Naive thymus-derived CD4-positive, alpha-beta T cell (primary cell): ENCODE data around the gene HOXC11. TPM values are rescaled to one million over a fixed set of nuclear protein-coding genes. Genes with fewer than 3 reads are reported as not detected.

Source experiments
- ATAC-seq: fragments of 150-1000 bp; cut with Tn5 transposase; 2 replicates; pipeline ENCODE4 v1.10.0; 2021; ENCODE audit warnings: mild to moderate bottlenecking, moderate library complexity
- CTCF ChIA-PET: fragments of 350-600 bp; sonication (Branson Sonifier 250); formaldehyde crosslinking; loops from one replicate; lab custom pipeline; 2021; ENCODE audit warnings: antibody characterized with exemption; lab: Charles Lee
- POLR2A ChIA-PET: fragments of 350-600 bp; sonication (Branson Sonifier 250); formaldehyde crosslinking; loops from one replicate; lab custom pipeline; 2021; ENCODE audit warnings: antibody characterized with exemption, inconsistent platforms; lab: Charles Lee
- DNase-seq, 9 donors: peaks; one replicate each; pipeline versions ENCODE4 v3.0.0 to v3.0.0-alpha.2; 2020 to 2022; ENCODE audit warnings: mixed read lengths in 1 of 9
- H3K27ac ChIP-seq: one replicate; pipeline ENCODE4 v1.7.0; 2013; ENCODE audit warnings: mild to moderate bottlenecking, low read depth, low read length, moderate library complexity
- H3K27me3 ChIP-seq, 2 donors: one replicate each; pipeline ENCODE4 v1.7.0; 2013; ENCODE audit warnings: low read length in 2 of 2, mild to moderate bottlenecking in 2 of 2, moderate library complexity in 2 of 2; ENCODE audit not compliant: control insufficient read depth in 2 of 2, insufficient read depth in 2 of 2
- H3K36me3 ChIP-seq, 3 experiments: 1 replicate in 2 of 3; 2 replicates in 1 of 3; pipeline ENCODE4 v1.7.0; 2013; ENCODE audit warnings: low read length in 3 of 3, mild to moderate bottlenecking in 3 of 3, moderate library complexity in 1 of 3; ENCODE audit not compliant: insufficient read depth in 3 of 3, control insufficient read depth in 2 of 3
- H3K4me1 ChIP-seq, 2 donors: one replicate each; pipeline ENCODE4 v1.7.0; 2013; ENCODE audit warnings: low read length in 2 of 2, mild to moderate bottlenecking in 2 of 2, moderate library complexity in 1 of 2; ENCODE audit not compliant: control insufficient read depth in 2 of 2, insufficient read depth in 2 of 2
- H3K4me3 ChIP-seq: 2 replicates; pipeline ENCODE4 v1.7.0; 2013; ENCODE audit warnings: mild to moderate bottlenecking, low read length
- H3K9me3 ChIP-seq, 3 experiments: 1 replicate in 2 of 3; 2 replicates in 1 of 3; pipeline ENCODE4 v1.7.0; 2013; ENCODE audit warnings: low read length in 3 of 3; ENCODE audit not compliant: control insufficient read depth in 2 of 3
- H3K27ac Mint-ChIP-seq, 9 donors: one replicate each; pipeline ENCODE4 v1.8.0; 2020 to 2022; ENCODE audit warnings: mixed read lengths in 9 of 9, mild to moderate bottlenecking in 8 of 9, moderate library complexity in 5 of 9, inconsistent platforms in 2 of 9
- H3K27me3 Mint-ChIP-seq, 5 donors: one replicate each; pipeline ENCODE4 v1.8.0; 2021 to 2022; ENCODE audit warnings: mixed read lengths in 5 of 5, mild to moderate bottlenecking in 1 of 5
- H3K36me3 Mint-ChIP-seq, 5 donors: one replicate each; pipeline ENCODE4 v1.8.0; 2020 to 2022; ENCODE audit warnings: mixed read lengths in 5 of 5, mild to moderate bottlenecking in 3 of 5, inconsistent platforms in 1 of 5
- H3K4me1 Mint-ChIP-seq, 7 donors: one replicate each; pipeline ENCODE4 v1.8.0; 2020 to 2022; ENCODE audit warnings: mixed read lengths in 7 of 7, mild to moderate bottlenecking in 3 of 7, inconsistent platforms in 1 of 7
- H3K4me3 Mint-ChIP-seq, 10 donors: one replicate each; pipeline ENCODE4 v1.8.0; 2020 to 2022; ENCODE audit warnings: mild to moderate bottlenecking in 10 of 10, mixed read lengths in 10 of 10, moderate library complexity in 6 of 10, inconsistent platforms in 2 of 10
- H3K9me3 Mint-ChIP-seq, 11 donors: one replicate each; pipeline ENCODE4 v1.8.0; 2020 to 2022; ENCODE audit warnings: mixed read lengths in 11 of 11, mild to moderate bottlenecking in 4 of 11, inconsistent platforms in 1 of 11, moderate library complexity in 1 of 11
- intact Hi-C, 2 donors: fragments of 100-400 bp; cut with micrococcal nuclease; formaldehyde crosslinking; loops; one replicate each; pipeline ENCODE4 v1.15.1; 2023
- polyA plus RNA-seq, 2 donors: library from polyadenylated mRNA; unstranded; fragments of 300-500 nt; fragmentation: Illumina TruSeq; gene quantifications; one replicate each; pipeline ENCODE4 v1.2.3, GENCODE V29; 2021
- total RNA-seq, 6 experiments: library from RNA in 5 of 6; stranded (reverse) in 5 of 6; gene quantifications; 1 replicate in 5 of 6; 2 replicates in 1 of 6; pipeline ENCODE4 v1.2.3 and lab custom pipeline; 2021 to 2026

The HOXC11 gene
- total and polyA plus RNA-seq, 7 experiments from 2014 or later: not detected

- no peak overlapping the region for H3K27ac ChIP-seq
- ChIA-PET CTCF (no interaction called here), POLR2A (no interaction called here)
These were observed 45.6 kb downstream of the HOXC11 start for GRCh38 chr12:54018468-54018984.

GRCh38 chr12:54019091-54019811, 46.3 kb downstream of the HOXC11 start:
- intact Hi-C loops: no loop called here
- Mint-ChIP-seq H3K27ac (no peak overlapping the region), H3K27me3 (peaks cover 71 to 91% (median 78%) of the 10 kb centered on the region in 5 donors), H3K9me3 (peaks cover 0 to 3% (median 0%) of the 10 kb centered on the region in 11 donors), H3K4me1 (peaks cover 6 to 33% (median 18%) of the 10 kb centered on the region in 7 donors), H3K4me3 (peak overlapping the region in 5 of 10 donors; percentile 7 to 66 (median 29)), H3K36me3 (no peaks in the 10 kb centered on the region)
- ATAC-seq (no peak), DNase-seq (no peak)
- no peaks in the 10 kb centered on the region for H3K36me3 ChIP-seq
- ChIA-PET POLR2A (no interaction called here), CTCF (no interaction called here)
- peaks cover 16 to 51% of the 10 kb centered on the region in 2 donors for H3K27me3 ChIP-seq
- no peak overlapping the region for H3K27ac ChIP-seq
- peaks cover 7 to 15% of the 10 kb centered on the region in 2 donors for H3K4me1 ChIP-seq
- H3K4me3 ChIP-seq: no peak overlapping the region
- no peaks in the 10 kb centered on the region for H3K9me3 ChIP-seq

More at GRCh38 chr12:54018468-54018984, 45.6 kb downstream of the HOXC11 start:
- H3K36me3 ChIP-seq: no peaks in the 10 kb centered on the region
- H3K4me1 ChIP-seq: peaks cover 7 to 15% of the 10 kb centered on the region in 2 donors
- H3K4me3 Mint-ChIP-seq: peak overlapping the region in 9 of 10 donors; percentile 42 to 89 (median 84)
- no peak for ATAC-seq
- DNase-seq: no peak
- H3K4me3 ChIP-seq: peak overlapping the region; percentile 58
- H3K9me3 Mint-ChIP-seq: peaks cover 0 to 4% (median 0%) of the 10 kb centered on the region in 11 donors
- no peaks in the 10 kb centered on the region for H3K36me3 Mint-ChIP-seq
- intact Hi-C loops: loop anchor here in 1 of 2 donors (1.0 kb wide), 1 partner anchor 14 kb away; no protein-coding TSS in a partner anchor
- peak overlapping the region in 1 of 9 donors; percentile 16 for H3K27ac Mint-ChIP-seq
- H3K4me1 Mint-ChIP-seq: peaks cover 6 to 33% (median 18%) of the 10 kb centered on the region in 7 donors
- H3K9me3 ChIP-seq: no peaks in the 10 kb centered on the region
- peaks cover 68 to 92% (median 78%) of the 10 kb centered on the region in 5 donors for H3K27me3 Mint-ChIP-seq
- H3K27me3 ChIP-seq: peaks cover 16 to 58% of the 10 kb centered on the region in 2 donors

- ChIA-PET POLR2A (no interaction called here), CTCF (interaction anchor here (0.7 kb wide), 1 partner anchor 188 kb away, joined by 3 read pairs; no protein-coding TSS in a partner anchor)
- Histone ChIP-seq H3K27ac (no peak overlapping the region), H3K4me3 (no peak overlapping the region), H3K4me1 (peaks cover under 1 to 15% of the 10 kb centered on the region in 2 donors), H3K27me3 (peaks cover 11 to 42% of the 10 kb centered on the region in 2 donors), H3K36me3 (no peaks in the 10 kb centered on the region), H3K9me3 (no peaks in the 10 kb centered on the region)
- Mint-ChIP-seq H3K4me3 (peak overlapping the region in 4 of 10 donors; percentile 7 to 69 (median 46)), H3K36me3 (no peaks in the 10 kb centered on the region), H3K27me3 (peaks cover 68 to 91% (median 75%) of the 10 kb centered on the region in 5 donors), H3K9me3 (peaks cover 0 to 3% (median 0%) of the 10 kb centered on the region in 11 donors), H3K4me1 (peaks cover 0 to 26% (median 13%) of the 10 kb centered on the region in 7 donors), H3K27ac (no peak overlapping the region)
- DNase-seq: no peak
- ATAC-seq: no peak
- intact Hi-C loops: no loop called here
These were observed 47.1 kb downstream of the HOXC11 start for GRCh38 chr12:54019924-54020590.

DNA sequence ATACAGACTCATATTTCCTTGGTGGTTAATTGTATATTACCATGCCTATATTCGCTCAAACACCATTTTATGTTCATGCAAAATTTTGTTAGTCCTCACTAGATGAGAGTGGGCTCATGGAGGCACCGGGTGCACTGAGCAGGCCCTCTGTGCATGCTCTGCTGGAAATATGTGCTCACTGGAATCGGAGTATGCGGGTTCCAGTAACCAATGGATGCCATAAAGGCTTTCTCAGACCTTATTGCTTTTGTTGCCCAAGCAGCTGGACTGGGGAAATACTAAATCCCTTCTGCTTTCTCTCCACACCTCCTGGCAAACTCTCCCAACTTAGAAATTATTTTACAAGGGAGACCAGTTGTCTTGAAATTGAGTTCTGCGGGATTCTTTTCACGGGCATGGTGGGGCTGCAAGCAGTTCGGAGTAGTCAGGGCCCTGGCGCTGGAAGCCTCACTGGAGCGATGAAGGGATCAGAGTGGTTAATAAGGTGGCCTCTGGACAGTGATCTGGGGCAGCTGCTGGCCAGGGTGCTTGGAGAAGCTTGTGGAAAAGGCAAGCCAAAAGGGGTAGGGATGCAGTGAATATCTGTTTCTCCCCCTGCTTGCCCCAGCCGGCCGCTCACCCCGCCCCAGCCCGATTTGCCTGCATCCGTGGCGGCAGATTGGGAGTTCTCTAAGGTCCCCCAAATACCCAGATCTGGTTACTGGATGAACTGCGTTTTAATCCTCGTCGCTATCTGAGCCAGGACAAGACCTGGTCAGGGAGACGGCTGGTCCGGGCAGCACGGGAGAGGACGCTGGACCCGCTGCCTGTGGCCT, 47.9 kb downstream of the HOXC11 start:
- Mint-ChIP-seq H3K27ac (peak overlapping the region in 1 of 9 donors; percentile 33), H3K9me3 (peaks cover 0 to 3% (median 0%) of the 10 kb centered on the region in 11 donors), H3K4me1 (peaks cover 0 to 21% (median 12%) of the 10 kb centered on the region in 7 donors), H3K36me3 (no peaks in the 10 kb centered on the region), H3K4me3 (no peak overlapping the region), H3K27me3 (peaks cover 69 to 91% (median 73%) of the 10 kb centered on the region in 5 donors)
- intact Hi-C loops: no loop called here
- Histone ChIP-seq H3K36me3 (no peaks in the 10 kb centered on the region), H3K27me3 (peaks cover 4 to 39% of the 10 kb centered on the region in 2 donors), H3K9me3 (no peaks in the 10 kb centered on the region), H3K4me3 (no peak overlapping the region), H3K4me1 (peaks cover 0 to 15% of the 10 kb centered on the region in 2 donors), H3K27ac (no peak overlapping the region)
- DNase-seq (no peak), ATAC-seq (no peak)
- ChIA-PET CTCF (interaction anchor here (0.7 kb wide), 1 partner anchor 187 kb away, joined by 3 read pairs; no protein-coding TSS in a partner anchor), POLR2A (no interaction called here)

DNA sequence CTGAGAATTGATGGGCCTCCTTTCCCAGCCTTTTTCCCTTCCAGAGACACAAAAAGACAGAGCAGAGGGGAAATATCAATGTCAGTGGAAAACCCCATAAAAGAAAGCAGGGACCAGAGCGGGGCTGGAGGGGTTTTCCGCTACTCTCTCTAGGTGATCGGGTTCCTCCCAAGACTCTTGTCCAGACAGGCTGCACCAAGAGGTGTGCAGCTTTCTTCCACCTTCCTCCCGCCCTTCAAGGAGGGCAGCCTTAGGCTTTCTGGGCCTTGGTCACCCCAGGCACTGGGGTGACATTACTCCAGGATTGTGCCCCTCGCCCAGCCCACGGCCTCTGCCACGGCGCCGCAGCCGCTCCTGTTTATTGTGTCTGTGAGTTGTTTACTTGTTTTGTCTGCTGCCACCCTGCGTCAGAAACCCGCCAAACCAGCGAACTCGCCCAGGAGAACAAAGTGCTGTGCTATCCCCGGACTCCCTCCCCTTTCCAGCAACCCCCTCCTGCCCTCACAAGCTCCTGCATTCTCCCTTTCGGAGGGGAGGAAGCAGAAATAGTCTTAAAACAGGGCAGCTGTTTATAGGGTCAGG, 48.6 kb downstream of the HOXC11 start:
- no peak overlapping the region for H3K27ac ChIP-seq
- no peaks in the 10 kb centered on the region for H3K9me3 ChIP-seq
- peaks cover 0 to 40% of the 10 kb centered on the region in 2 donors for H3K27me3 ChIP-seq
- Mint-ChIP-seq H3K27ac (peak overlapping the region in 1 of 9 donors; percentile 43), H3K4me3 (peak overlapping the region in 1 of 10 donors; percentile 31), H3K4me1 (peaks cover 0 to 20% (median 12%) of the 10 kb centered on the region in 7 donors), H3K9me3 (peaks cover 0 to 3% (median 0%) of the 10 kb centered on the region in 11 donors), H3K36me3 (no peaks in the 10 kb centered on the region), H3K27me3 (peaks cover 71 to 91% (median 76%) of the 10 kb centered on the region in 5 donors)
- POLR2A ChIA-PET: no interaction called here
- no peak overlapping the region for H3K4me3 ChIP-seq
- DNase-seq (no peak), ATAC-seq (no peak)
- no peaks in the 10 kb centered on the region for H3K36me3 ChIP-seq
- CTCF ChIA-PET: interaction anchor here (0.7 kb wide), 1 partner anchor 16 kb away, joined by 3 read pairs; no protein-coding TSS in a partner anchor
- intact Hi-C loops: no loop called here
- H3K4me1 ChIP-seq: peaks cover 0 to 15% of the 10 kb centered on the region in 2 donors
